Right lobe of liver (tissue), 4 donors: ENCODE results near the gene EXOC3L2.

Experiments used
- CTCF ChIP-seq, 4 donors: fragments of 200-600 bp in 3 of 4; fragments of 450-650 bp in 1 of 4; IDR thresholded peaks; one replicate each; pipeline versions ENCODE4 v1.5.1 to v1.8.0; 2016 to 2022; ENCODE audit warnings: antibody characterized with exemption in 4 of 4, mild to moderate bottlenecking in 2 of 4
- POLR2A ChIP-seq: fragments of 450-650 bp; IDR thresholded peaks from one replicate; pipeline ENCODE4 v1.6.1; 2017; ENCODE audit warnings: antibody characterized with exemption, mild to moderate bottlenecking
- donor health status: DM: no; HTN: no; CAD: no.
- donor health status: DM: no; HTN: no; CAD: no.
- donor health status: DM: no; HTN: yes; CAD: no.

GRCh38 chr19:45234089-45234869 lies 10.9 kb downstream of the EXOC3L2 start:
- TF ChIP-seq CTCF (IDR thresholded peaks at IDR 0.05): no peak
- TF ChIP-seq POLR2A: no peak
